Peyer's patch (tissue), 4 donors: ENCODE results near the gene ZBTB7B.

Experiments
- CTCF ChIP-seq, 6 experiments: fragments of 450-650 bp in 4 of 6; fragments of 200-600 bp in 2 of 6; sonication (generic) in 1 of 6; IDR thresholded peaks; one replicate each; pipeline ENCODE4 v1.5.1; 2017 to 2019; ENCODE audit warnings: antibody characterized with exemption in 6 of 6, mild to moderate bottlenecking in 3 of 6, moderate library complexity in 1 of 6
- POLR2A ChIP-seq, 2 donors: fragments of 450-650 bp; IDR thresholded peaks; one replicate each; pipeline ENCODE4 v1.5.1; 2017; ENCODE audit warnings: antibody characterized with exemption in 2 of 2, mild to moderate bottlenecking in 2 of 2, moderate library complexity in 2 of 2

GRCh38 chr1:155051777-155052398 is 49.3 kb downstream of the ZBTB7B start:
- TF ChIP-seq CTCF (IDR thresholded peaks at IDR 0.05) (no peak), POLR2A (IDR thresholded peaks at IDR 0.05) (no peak)
